ENCODE measurements around the gene DIP2A. TPM values are rescaled to one million over a fixed set of nuclear protein-coding genes. Genes with fewer than 3 reads are reported as not detected.
"Not testable (repeated sequence)": the region's sequence is repeated elsewhere in the genome, so short reads cannot be mapped to it uniquely, and the experiment has no call there.

DIP2A gene
- total RNA-seq, 2 donors from 2014 or later = 27.2 to 33.0 TPM

GRCh38 chr21:46503922-46504550 lies 45.3 kb downstream of the DIP2A start:
- DNase-seq (no peak), ATAC-seq (no peak)
- intact Hi-C loops (cut with DNase I) = no loop called here

GRCh38 chr21:46504666-46505065 lies 46.0 kb downstream of the DIP2A start:
- intact Hi-C loops (cut with DNase I) = no loop called here

GRCh38 chr21:46507562-46507961 lies 48.9 kb downstream of the DIP2A start:
- intact Hi-C loops (cut with DNase I) = no loop called here
- no peak for DNase-seq
- no peak for ATAC-seq

More at GRCh38 chr21:46504666-46505065, 46.0 kb downstream of the DIP2A start:
- ATAC-seq (no peak), DNase-seq (no peak)

- intact Hi-C loops (cut with DNase I) = no loop called here
- no peak for ATAC-seq
- no peak for DNase-seq
Measured at GRCh38 chr21:46509741-46510502, 51.2 kb downstream of the DIP2A start.

GRCh38 chr21:46515109-46515508 lies 56.4 kb downstream of the DIP2A start:
- peak; percentile 68 to 82 for ATAC-seq
- DNase-seq = peak; percentile 75
- intact Hi-C loops (cut with DNase I) = no loop called here

- ATAC-seq (no peak), DNase-seq (no peak)
- intact Hi-C loops (cut with DNase I) = no loop called here
Measured at GRCh38 chr21:46516068-46516467, 57.4 kb downstream of the DIP2A start.

GRCh38 chr21:46517361-46517760 lies 58.7 kb downstream of the DIP2A start:
- ATAC-seq (peak; percentile 81 to 90), DNase-seq (peak; percentile 65)
- intact Hi-C loops (cut with DNase I) = no loop called here

GRCh38 chr21:46518983-46519583 lies 60.4 kb downstream of the DIP2A start:
- ATAC-seq (no peak), DNase-seq (no peak)
- intact Hi-C loops (cut with DNase I) = no loop called here

GRCh38 chr21:46527393-46527792 lies 68.7 kb downstream of the DIP2A start:
- intact Hi-C loops (cut with DNase I); DNase-seq; ATAC-seq: not testable (repeated sequence)

- DNase-seq (no peak), ATAC-seq (no peak)
- intact Hi-C loops (cut with DNase I) = no loop called here
Measured at GRCh38 chr21:46527801-46528200, 69.1 kb downstream of the DIP2A start.

GRCh38 chr21:46532080-46532479 lies 73.4 kb downstream of the DIP2A start:
- ATAC-seq (no peak), DNase-seq (no peak)
- intact Hi-C loops (cut with DNase I) = no loop called here

- ATAC-seq (no peak), DNase-seq (no peak)
- intact Hi-C loops (cut with DNase I) = no loop called here
Measured at GRCh38 chr21:46537026-46537425, 78.3 kb downstream of the DIP2A start.

GRCh38 chr21:46538262-46538661 lies 79.6 kb downstream of the DIP2A start:
- intact Hi-C loops (cut with DNase I) = no loop called here
- DNase-seq (no peak), ATAC-seq (no peak)

GRCh38 chr21:46538851-46539666 lies 80.4 kb downstream of the DIP2A start:
- DNase-seq (no peak), ATAC-seq (no peak)
- intact Hi-C loops (cut with DNase I) = no loop called here

- DNase-seq = no peak
- intact Hi-C loops (cut with DNase I) = no loop called here
- peak; percentile 38 to 45 for ATAC-seq
Measured at GRCh38 chr21:46540087-46540710, 81.5 kb downstream of the DIP2A start.

- intact Hi-C loops (cut with DNase I) = no loop called here
- no peak for DNase-seq
- ATAC-seq = no peak
Measured at GRCh38 chr21:46542588-46543124, 84.0 kb downstream of the DIP2A start.

- intact Hi-C loops (cut with DNase I) = no loop called here
- DNase-seq (no peak), ATAC-seq (no peak)
Measured at GRCh38 chr21:46543306-46543705, 84.6 kb downstream of the DIP2A start.

GRCh38 chr21:46544003-46544402 lies 85.3 kb downstream of the DIP2A start:
- ATAC-seq = no peak
- no peak for DNase-seq
- intact Hi-C loops (cut with DNase I) = no loop called here

- ATAC-seq = no peak
- intact Hi-C loops (cut with DNase I) = no loop called here
- DNase-seq = no peak
Measured at GRCh38 chr21:46544824-46545223, 86.1 kb downstream of the DIP2A start.

Measured in left cardiac atrium (tissue), 4 donors.